Glutamatergic neuron (in vitro differentiated cells): Measurements from ENCODE around the gene ZFYVE16. TPM values are rescaled to one million over a fixed set of nuclear protein-coding genes. Genes with fewer than 3 reads are reported as not detected.

Source experiments
- DNase-seq: peaks from one replicate; pipeline ENCODE4 v3.0.0; 2022
- H3K27ac Mint-ChIP-seq: one replicate; pipeline ENCODE4 v1.8.0; 2020; ENCODE audit warnings: mild to moderate bottlenecking, mixed read lengths, inconsistent platforms; ENCODE audit not compliant: unreplicated experiment
- H3K27me3 Mint-ChIP-seq: one replicate; pipeline ENCODE4 v1.8.0; 2020; ENCODE audit warnings: mild to moderate bottlenecking, moderate library complexity, mixed read lengths, inconsistent platforms; ENCODE audit not compliant: unreplicated experiment
- H3K36me3 Mint-ChIP-seq: one replicate; pipeline ENCODE4 v1.8.0; 2020; ENCODE audit warnings: mild to moderate bottlenecking, mixed read lengths, inconsistent platforms; ENCODE audit not compliant: unreplicated experiment
- H3K4me1 Mint-ChIP-seq: one replicate; pipeline ENCODE4 v1.8.0; 2020; ENCODE audit warnings: mild to moderate bottlenecking, low read depth, mixed read lengths, inconsistent platforms; ENCODE audit not compliant: unreplicated experiment
- H3K4me3 Mint-ChIP-seq: one replicate; pipeline ENCODE4 v1.8.0; 2020; ENCODE audit warnings: mild to moderate bottlenecking, mixed read lengths, inconsistent platforms; ENCODE audit not compliant: unreplicated experiment
- H3K9me3 Mint-ChIP-seq: one replicate; pipeline ENCODE4 v1.8.0; 2020; ENCODE audit warnings: mild to moderate bottlenecking, moderate library complexity, mixed read lengths, inconsistent platforms; ENCODE audit not compliant: unreplicated experiment
- total RNA-seq: library from RNA; stranded (reverse); fragmentation: NEBNext Ultra II Directional; extraction: Animal tissue kit (Norgen Biotek cat#: 25700); gene quantifications from one replicate; pipeline ENCODE4 v1.2.1, GENCODE V29; 2021; ENCODE audit not compliant: unreplicated experiment
- TF ChIP-seq, protein P1 (sequence below): fragments of 200-600 bp; sonication (generic); IDR thresholded peaks from one replicate; pipeline ENCODE4 v1.5.0; 2021; ENCODE audit not compliant: partially characterized antibody, unreplicated experiment

The ZFYVE16 gene
- total RNA-seq, 1 donor from 2014 or later, result 51.5 TPM

DNA sequence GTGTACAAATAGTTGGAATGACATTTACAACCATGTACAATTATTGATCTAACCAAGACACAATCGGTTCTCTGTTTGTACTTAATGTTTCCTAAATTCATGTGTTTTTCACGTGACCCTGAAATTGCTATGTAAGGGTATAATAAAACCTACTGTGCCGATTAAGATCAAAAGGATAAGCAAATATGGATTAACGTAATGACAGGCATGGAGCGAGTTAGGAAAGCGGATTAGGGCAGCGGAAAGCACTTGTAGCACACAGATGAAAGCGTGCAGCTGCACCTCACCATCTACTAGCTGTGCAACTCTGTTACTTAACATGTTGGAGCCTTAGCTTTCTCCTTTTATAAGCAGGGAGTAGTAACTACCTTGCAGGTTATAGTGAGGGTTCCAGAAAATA, 38.3 kb upstream of the ZFYVE16 start:
- Mint-ChIP-seq H3K9me3 (no peaks in the 10 kb centered on the region), H3K27ac (no peak overlapping the region), H3K27me3 (no peaks in the 10 kb centered on the region), H3K4me3 (no peak overlapping the region), H3K36me3 (no peaks in the 10 kb centered on the region), H3K4me1 (no peaks in the 10 kb centered on the region)
- TF ChIP-seq, protein P1, sequence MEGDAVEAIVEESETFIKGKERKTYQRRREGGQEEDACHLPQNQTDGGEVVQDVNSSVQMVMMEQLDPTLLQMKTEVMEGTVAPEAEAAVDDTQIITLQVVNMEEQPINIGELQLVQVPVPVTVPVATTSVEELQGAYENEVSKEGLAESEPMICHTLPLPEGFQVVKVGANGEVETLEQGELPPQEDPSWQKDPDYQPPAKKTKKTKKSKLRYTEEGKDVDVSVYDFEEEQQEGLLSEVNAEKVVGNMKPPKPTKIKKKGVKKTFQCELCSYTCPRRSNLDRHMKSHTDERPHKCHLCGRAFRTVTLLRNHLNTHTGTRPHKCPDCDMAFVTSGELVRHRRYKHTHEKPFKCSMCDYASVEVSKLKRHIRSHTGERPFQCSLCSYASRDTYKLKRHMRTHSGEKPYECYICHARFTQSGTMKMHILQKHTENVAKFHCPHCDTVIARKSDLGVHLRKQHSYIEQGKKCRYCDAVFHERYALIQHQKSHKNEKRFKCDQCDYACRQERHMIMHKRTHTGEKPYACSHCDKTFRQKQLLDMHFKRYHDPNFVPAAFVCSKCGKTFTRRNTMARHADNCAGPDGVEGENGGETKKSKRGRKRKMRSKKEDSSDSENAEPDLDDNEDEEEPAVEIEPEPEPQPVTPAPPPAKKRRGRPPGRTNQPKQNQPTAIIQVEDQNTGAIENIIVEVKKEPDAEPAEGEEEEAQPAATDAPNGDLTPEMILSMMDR, result no peak
- DNase-seq, result no peak

DNA sequence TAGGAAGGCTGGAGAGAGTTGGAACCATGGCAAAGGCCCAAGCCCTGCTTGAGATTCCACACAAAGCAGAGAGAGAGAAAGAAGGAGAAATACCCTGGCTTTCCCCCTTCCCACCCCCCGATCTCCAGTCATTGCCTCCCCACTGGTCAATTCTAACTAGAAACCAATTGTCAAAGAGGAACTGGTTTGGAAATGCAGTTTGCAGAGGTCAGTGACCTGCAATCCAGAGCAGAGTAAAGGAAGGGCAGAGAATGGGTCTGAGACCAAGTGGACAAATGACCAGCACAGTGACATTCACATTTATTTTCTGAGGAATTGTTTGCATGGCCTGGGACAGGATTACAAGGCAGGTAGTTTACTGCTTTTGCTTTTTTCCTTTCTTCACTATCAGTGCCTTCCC, 37.5 kb upstream of the ZFYVE16 start:
- H3K27ac Mint-ChIP-seq, result no peak overlapping the region
- no peaks in the 10 kb centered on the region for H3K27me3 Mint-ChIP-seq
- no peaks in the 10 kb centered on the region for H3K36me3 Mint-ChIP-seq
- TF ChIP-seq, protein P1, result no peak
- DNase-seq, result no peak
- H3K9me3 Mint-ChIP-seq, result no peaks in the 10 kb centered on the region
- no peaks in the 10 kb centered on the region for H3K4me1 Mint-ChIP-seq
- H3K4me3 Mint-ChIP-seq, result no peak overlapping the region

DNA sequence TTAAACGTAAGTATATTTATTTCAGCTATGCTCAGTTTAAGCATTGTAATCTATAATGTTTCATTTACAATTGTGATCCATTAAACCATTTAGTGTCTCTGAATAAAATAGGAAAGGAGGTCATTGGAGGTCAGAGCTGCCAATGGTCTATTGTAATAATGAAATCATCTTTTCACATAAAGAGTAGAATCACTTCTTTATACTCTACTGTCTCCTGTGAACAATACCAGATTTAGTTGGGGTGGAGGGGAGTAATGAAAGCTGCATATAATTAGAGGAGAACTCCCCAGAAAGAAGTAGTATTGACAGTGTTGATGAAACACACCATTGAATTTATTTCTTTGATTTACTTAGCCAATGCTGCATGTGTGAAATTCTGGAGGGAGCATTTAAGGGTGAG, 35.1 kb upstream of the ZFYVE16 start:
- H3K36me3 Mint-ChIP-seq, result no peaks in the 10 kb centered on the region
- H3K9me3 Mint-ChIP-seq, result no peaks in the 10 kb centered on the region

DNA sequence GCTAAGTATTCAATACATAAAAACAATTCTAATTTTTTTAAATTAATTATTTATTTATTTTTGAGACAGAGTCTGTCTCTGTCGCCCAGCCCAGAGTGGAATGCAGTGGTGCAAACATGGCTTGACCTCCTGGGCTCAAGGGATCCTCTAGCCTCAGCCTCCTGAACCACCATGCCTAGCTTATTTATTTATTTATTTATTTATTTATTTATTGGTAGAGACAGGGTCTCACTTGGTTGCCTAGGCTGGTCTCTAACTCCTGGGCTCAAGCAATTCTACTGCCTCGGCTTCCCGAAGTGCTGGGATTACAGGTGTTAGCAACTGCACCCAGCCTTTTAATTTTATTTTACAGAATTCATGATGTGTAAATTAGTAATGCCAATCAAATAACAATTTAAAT, 33.7 kb upstream of the ZFYVE16 start:
- no peak for DNase-seq
- Mint-ChIP-seq H3K4me3 (no peak overlapping the region), H3K27me3 (no peaks in the 10 kb centered on the region), H3K27ac (no peak overlapping the region), H3K9me3 (no peaks in the 10 kb centered on the region), H3K36me3 (no peaks in the 10 kb centered on the region), H3K4me1 (no peaks in the 10 kb centered on the region)
- TF ChIP-seq, protein P1, result no peak

More for the DNA sequence above, 35.1 kb upstream of the ZFYVE16 start:
- TF ChIP-seq, protein P1, result no peak
- Mint-ChIP-seq H3K4me3 (no peak overlapping the region), H3K4me1 (no peaks in the 10 kb centered on the region), H3K27me3 (no peaks in the 10 kb centered on the region), H3K27ac (no peak overlapping the region)
- no peak for DNase-seq

DNA sequence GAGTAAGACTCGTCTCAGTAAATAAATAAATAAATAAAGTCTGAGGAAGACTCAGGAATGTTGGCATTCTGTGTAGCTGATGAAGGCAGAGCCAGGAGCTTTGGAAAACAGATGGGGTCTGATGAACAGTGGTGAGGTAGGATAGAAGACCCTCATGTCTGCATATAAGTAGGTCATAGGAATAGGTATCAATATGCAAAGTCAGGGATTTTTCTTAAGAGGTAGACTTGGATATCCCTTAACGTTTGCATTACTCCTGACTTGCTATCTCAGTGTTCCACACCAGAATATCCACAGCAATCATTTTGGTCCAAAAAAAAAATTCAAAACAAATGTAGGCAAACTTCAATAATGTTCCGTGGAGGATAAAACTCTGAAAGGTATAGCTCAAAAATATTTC, 31.3 kb upstream of the ZFYVE16 start:
- H3K27me3 Mint-ChIP-seq, result no peaks in the 10 kb centered on the region
- H3K27ac Mint-ChIP-seq, result no peak overlapping the region
- no peak overlapping the region for H3K4me3 Mint-ChIP-seq
- DNase-seq, result no peak
- TF ChIP-seq, protein P1, result no peak
- no peaks in the 10 kb centered on the region for H3K4me1 Mint-ChIP-seq
- no peaks in the 10 kb centered on the region for H3K9me3 Mint-ChIP-seq
- H3K36me3 Mint-ChIP-seq, result no peaks in the 10 kb centered on the region
